H9 (cell line): ENCODE measurements around the gene DIAPH2. TPM values are rescaled to one million over a fixed set of nuclear protein-coding genes. Genes with fewer than 3 reads are reported as not detected.

Source experiments
- DNase-seq: peaks from one replicate; pipeline ENCODE4 v3.0.0-alpha.2; 2017
- H2AFZ ChIP-seq: one replicate; pipeline ENCODE4 v1.6.1; 2013; ENCODE audit warnings: mild to moderate bottlenecking, low read length, control low read depth, moderate library complexity
- H2AK5ac ChIP-seq: 2 replicates; pipeline ENCODE4 v1.6.1; 2013; ENCODE audit warnings: low read length, control low read depth, mixed read lengths; ENCODE audit not compliant: insufficient read length
- H2BK120ac ChIP-seq: one replicate; pipeline ENCODE4 v1.6.1; 2013; ENCODE audit warnings: low read depth, mild to moderate bottlenecking, low read length, control low read depth, inconsistent platforms; ENCODE audit not compliant: poor library complexity, severe bottlenecking
- H2BK12ac ChIP-seq: 2 replicates; pipeline ENCODE4 v1.6.1; 2013; ENCODE audit warnings: low read length, control low read depth, mixed read lengths, low read depth; ENCODE audit not compliant: insufficient read length
- H2BK15ac ChIP-seq: 2 replicates; pipeline ENCODE4 v1.6.1; 2013; ENCODE audit warnings: low read depth, low read length, control low read depth
- H2BK20ac ChIP-seq: one replicate; pipeline ENCODE4 v1.6.1; 2013; ENCODE audit warnings: low read depth, mild to moderate bottlenecking, low read length, control low read depth, inconsistent platforms; ENCODE audit not compliant: poor library complexity, severe bottlenecking
- H2BK5ac ChIP-seq: 2 replicates; pipeline ENCODE4 v1.6.1; 2013; ENCODE audit warnings: low read length, control low read depth, mixed read lengths; ENCODE audit not compliant: insufficient read length
- H3K14ac ChIP-seq: 2 replicates; pipeline ENCODE4 v1.6.1; 2013; ENCODE audit warnings: low read length, control low read depth; ENCODE audit not compliant: insufficient read depth
- H3K18ac ChIP-seq: 2 replicates; pipeline ENCODE4 v1.6.1; 2013; ENCODE audit warnings: low read depth, mild to moderate bottlenecking, mixed read lengths, low read length, control low read depth; ENCODE audit not compliant: insufficient read length
- H3K23ac ChIP-seq: 2 replicates; pipeline ENCODE4 v1.6.1; 2013; ENCODE audit warnings: low read length, control low read depth, mixed read lengths, low read depth; ENCODE audit not compliant: insufficient read length
- H3K23me2 ChIP-seq: 2 replicates; pipeline ENCODE4 v1.6.1; 2013; ENCODE audit warnings: low read depth, mild to moderate bottlenecking, mixed read lengths, low read length, control low read depth; ENCODE audit not compliant: insufficient read length, poor library complexity, severe bottlenecking
- H3K27ac ChIP-seq: 2 replicates; pipeline ENCODE4 v1.5.1; 2013; ENCODE audit warnings: low read length, control low read depth, mixed read lengths, low read depth; ENCODE audit not compliant: insufficient read length
- H3K27me3 ChIP-seq: 2 replicates; pipeline ENCODE4 v1.6.1; 2013; ENCODE audit warnings: low read length, control low read depth, inconsistent platforms; ENCODE audit not compliant: insufficient read depth
- H3K4ac ChIP-seq: 2 replicates; pipeline ENCODE4 v1.6.1; 2013; ENCODE audit warnings: low read depth, mild to moderate bottlenecking, control low read depth, inconsistent platforms, low read length, moderate library complexity
- H3K4me1 ChIP-seq: 2 replicates; pipeline ENCODE4 v1.6.1; 2013; ENCODE audit warnings: low read length, control low read depth, inconsistent platforms; ENCODE audit not compliant: insufficient read depth
- H3K4me2 ChIP-seq: 2 replicates; pipeline ENCODE4 v1.6.1; 2013; ENCODE audit warnings: low read length, control low read depth, mixed read lengths; ENCODE audit not compliant: insufficient read length, insufficient read depth
- H3K56ac ChIP-seq: 2 replicates; pipeline ENCODE4 v1.6.1; 2013; ENCODE audit warnings: low read depth, mild to moderate bottlenecking, mixed read lengths, low read length, control low read depth; ENCODE audit not compliant: insufficient read length
- H3K79me1 ChIP-seq: 2 replicates; pipeline ENCODE4 v1.6.1; 2013; ENCODE audit warnings: low read depth, mild to moderate bottlenecking, moderate library complexity, low read length, control low read depth, inconsistent platforms; ENCODE audit not compliant: insufficient read depth, poor library complexity, severe bottlenecking
- H3K79me2 ChIP-seq: 2 replicates; pipeline ENCODE4 v1.6.1; 2013; ENCODE audit warnings: low read length, control low read depth, inconsistent platforms; ENCODE audit not compliant: insufficient read depth
- H3K9ac ChIP-seq: 2 replicates; pipeline ENCODE4 v1.6.1; 2013; ENCODE audit warnings: low read length, control low read depth, mixed read lengths; ENCODE audit not compliant: insufficient read length; ENCODE audit errors: extremely low read depth
- H3K9me3 ChIP-seq: one replicate; pipeline ENCODE4 v1.6.1; 2013; ENCODE audit warnings: low read depth, low read length, inconsistent platforms; ENCODE audit not compliant: control insufficient read depth
- H3T11ph ChIP-seq: one replicate; pipeline ENCODE4 v1.6.1; 2013; ENCODE audit warnings: mild to moderate bottlenecking, low read length, control low read depth, inconsistent platforms
- H4K20me1 ChIP-seq: one replicate; pipeline ENCODE4 v1.6.1; 2013; ENCODE audit not compliant: control insufficient read depth, insufficient read length, insufficient read depth
- H4K5ac ChIP-seq: 2 replicates; pipeline ENCODE4 v1.6.1; 2013; ENCODE audit warnings: low read depth, mild to moderate bottlenecking, mixed read lengths, low read length, control low read depth; ENCODE audit not compliant: insufficient read length
- H4K8ac ChIP-seq: replicated peaks from 2 replicates; pipeline ENCODE4 v1.6.1; 2013; ENCODE audit warnings: low read length, control low read depth, mixed read lengths, low read depth; ENCODE audit not compliant: insufficient read length
- H4K91ac ChIP-seq: 2 replicates; pipeline ENCODE4 v1.6.1; 2013; ENCODE audit warnings: low read depth, mild to moderate bottlenecking, moderate library complexity, mixed read lengths, low read length, control low read depth; ENCODE audit not compliant: insufficient read length
- H3K27ac Mint-ChIP-seq, 3 experiments: 2 replicates in 2 of 3; 3 replicates in 1 of 3; pipeline ENCODE4 v1.8.0; 2020 to 2021; ENCODE audit warnings: mixed read lengths in 3 of 3, mild to moderate bottlenecking in 1 of 3, moderate library complexity in 1 of 3
- H3K27me3 Mint-ChIP-seq: 2 replicates; pipeline ENCODE4 v1.8.0; 2021; ENCODE audit warnings: low read depth, mild to moderate bottlenecking, moderate library complexity, mixed read lengths
- H3K36me3 Mint-ChIP-seq, 3 experiments: 2 replicates in 2 of 3; 3 replicates in 1 of 3; pipeline ENCODE4 v1.8.0; 2020 to 2021; ENCODE audit warnings: low read depth in 3 of 3, mixed read lengths in 3 of 3; ENCODE audit not compliant: insufficient read depth in 1 of 3
- H3K4me1 Mint-ChIP-seq, 2 experiments: 2 replicates each; pipeline ENCODE4 v1.8.0; 2020; ENCODE audit warnings: mixed read lengths in 2 of 2
- H3K4me3 Mint-ChIP-seq, 2 experiments: 2 replicates in 1 of 2; 3 replicates in 1 of 2; pipeline ENCODE4 v1.8.0; 2020 to 2021; ENCODE audit warnings: mild to moderate bottlenecking in 2 of 2, mixed read lengths in 2 of 2, moderate library complexity in 1 of 2
- H3K9me3 Mint-ChIP-seq, 2 experiments: 2 replicates in 1 of 2; 3 replicates in 1 of 2; pipeline ENCODE4 v1.8.0; 2020; ENCODE audit warnings: mild to moderate bottlenecking in 2 of 2, mixed read lengths in 2 of 2, moderate library complexity in 1 of 2
- CTCF ChIP-seq: fragments of 200-600 bp; sonication (generic); conservative IDR thresholded peaks from 3 replicates; pipeline ENCODE4 v1.8.0; 2021; ENCODE audit warnings: antibody characterized with exemption, mild to moderate bottlenecking
- WGBS: extraction: QIAGEN DNeasy Blood & Tissue Kit; methylation state at CpG from one replicate; pipeline ENCODE4 v1.1.7; 2013; ENCODE audit warnings: missing lambda C conversion rate, low lambda C conversion rate, mixed read lengths; ENCODE audit not compliant: insufficient read length; ENCODE audit errors: extremely low coverage; 5-methylcytosine and 5-hydroxymethylcytosine counted together
- total RNA-seq: library from RNA; stranded (reverse); gene quantifications from 2 replicates; pipeline ENCODE4 v1.2.1, GENCODE V29; 2021

Gene DIAPH2
- total RNA-seq, 1 experiment from 2014 or later: 45.4 TPM

DNA sequence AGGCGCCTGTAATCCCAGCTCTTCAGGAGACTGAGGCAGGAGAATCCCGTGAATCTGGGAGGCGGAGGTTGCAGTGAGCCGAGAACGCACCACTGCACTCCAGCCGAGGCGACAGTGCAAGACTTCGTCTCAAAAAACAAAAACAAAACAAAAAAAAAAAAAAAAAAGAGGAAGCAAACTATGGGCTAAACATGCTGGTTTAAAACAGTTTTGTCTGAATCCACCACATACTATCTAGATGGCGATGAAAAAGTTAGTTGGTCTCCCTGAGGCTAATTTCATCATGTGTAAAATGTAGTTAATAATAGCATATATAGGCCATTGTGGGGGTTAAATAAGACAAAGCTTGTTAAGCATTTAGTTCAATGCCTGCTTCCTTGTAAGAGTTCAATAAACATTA is 650.2 kb downstream of the DIAPH2 start:
- no peaks in the 10 kb centered on the region for H3K9me3 Mint-ChIP-seq

More for the DNA sequence above, 650.2 kb downstream of the DIAPH2 start:
- peak overlapping the region in 1 of 3 experiments; percentile 58; a peak in 1 of 7 replicates for H3K27ac Mint-ChIP-seq
- H3K27me3 Mint-ChIP-seq: no peaks in the 10 kb centered on the region
- Histone ChIP-seq H4K91ac (no peak overlapping the region), H2BK15ac (no peak overlapping the region), H3K14ac (no peak overlapping the region), H3K23ac (no peak overlapping the region), H3T11ph (no peak overlapping the region), H3K56ac (no peak overlapping the region), H2AK5ac (no peak overlapping the region), H4K8ac (no peak overlapping the region), H3K79me2 (peaks cover 11% of the 10 kb centered on the region; the same call in 1 of the 2 replicates), H4K20me1 (no peaks in the 10 kb centered on the region), H2AFZ (no peak overlapping the region), H3K4me2 (no peak overlapping the region), H2BK120ac (no peak overlapping the region), H3K9ac (no peak overlapping the region), H2BK5ac (no peak overlapping the region), H2BK20ac (no peak overlapping the region), H3K27me3 (no peaks in the 10 kb centered on the region), H3K18ac (no peak overlapping the region), H3K23me2 (no peaks in the 10 kb centered on the region), H3K79me1 (peaks cover 4% of the 10 kb centered on the region), H3K27ac (no peak overlapping the region), H3K4ac (no peak overlapping the region), H4K5ac (no peak overlapping the region), H3K4me1 (no peaks in the 10 kb centered on the region; the same call in 1 of the 2 replicates), H2BK12ac (no peak overlapping the region), H3K9me3 (no peaks in the 10 kb centered on the region)
- peaks cover 10 to 17% of the 10 kb centered on the region in 2 experiments; a peak in 3 of 4 replicates for H3K4me1 Mint-ChIP-seq
- no peak overlapping the region for H3K4me3 Mint-ChIP-seq
- WGBS: no CpG with 5 or more reads among the region's 9 CpGs
- no peak for TF ChIP-seq CTCF
- peaks cover 7 to 39% (median 35%) of the 10 kb centered on the region in 3 experiments; a peak in 6 of 7 replicates for H3K36me3 Mint-ChIP-seq
- no peak for DNase-seq
